ENCODE measurements around the gene GNPNAT1.
"Not testable (repeated sequence)": the region's sequence is repeated elsewhere in the genome, so short reads cannot be mapped to it uniquely, and the experiment has no call there.

GNPNAT1 gene

GRCh38 chr14:52729585-52729924 is 61.9 kb downstream of the GNPNAT1 start:
- H3K4me3 Mint-ChIP-seq = peak overlapping the region; percentile 95
- H3K27me3 Mint-ChIP-seq = no peaks in the 10 kb centered on the region
- no peak for DNase-seq
- H3K4me1 Mint-ChIP-seq = peaks cover 38% of the 10 kb centered on the region
- CTCF ChIA-PET = no interaction called here
- no peaks in the 10 kb centered on the region for H3K9me3 Mint-ChIP-seq
- peak overlapping the region; percentile 89 for H3K27ac Mint-ChIP-seq
- peaks cover 46% of the 10 kb centered on the region for H3K36me3 Mint-ChIP-seq

- DNase-seq, H3K9me3 Mint-ChIP-seq, H3K27me3 Mint-ChIP-seq, H3K27ac Mint-ChIP-seq: not testable (repeated sequence)
- peaks cover 33% of the 10 kb centered on the region for H3K4me1 Mint-ChIP-seq
- peak overlapping the region; percentile 33 for H3K4me3 Mint-ChIP-seq
- CTCF ChIA-PET = interaction anchor here (1.1 kb wide), 1 partner anchor 18 kb away, joined by 3 read pairs; no protein-coding TSS in a partner anchor
- peaks cover 42% of the 10 kb centered on the region for H3K36me3 Mint-ChIP-seq
These were observed 62.4 kb downstream of the GNPNAT1 start for GRCh38 chr14:52729035-52729434.

DNA sequence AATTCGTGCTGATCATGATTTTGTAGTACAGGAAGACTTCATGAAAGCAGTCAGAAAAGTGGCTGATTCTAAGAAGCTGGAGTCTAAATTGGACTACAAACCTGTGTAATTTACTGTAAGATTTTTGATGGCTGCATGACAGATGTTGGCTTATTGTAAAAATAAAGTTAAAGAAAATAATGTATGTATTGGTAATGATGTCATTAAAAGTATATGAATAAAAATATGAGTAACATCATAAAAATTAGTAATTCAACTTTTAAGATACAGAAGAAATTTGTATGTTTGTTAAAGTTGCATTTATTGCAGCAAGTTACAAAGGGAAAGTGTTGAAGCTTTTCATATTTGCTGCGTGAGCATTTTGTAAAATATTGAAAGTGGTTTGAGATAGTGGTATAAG is 63.9 kb downstream of the GNPNAT1 start:
- H3K4me3 Mint-ChIP-seq, H3K27me3 Mint-ChIP-seq, DNase-seq, CTCF ChIA-PET, H3K27ac Mint-ChIP-seq, H3K9me3 Mint-ChIP-seq: not testable (repeated sequence)
- Mint-ChIP-seq H3K4me1 (peaks cover 25% of the 10 kb centered on the region), H3K36me3 (peaks cover 39% of the 10 kb centered on the region)

Data from activated naive CD4-positive, alpha-beta T cell treated with anti-CD3 and anti-CD28 coated beads, Interleukin-2, amount 10 ng/mL, durations not matched to agents 7 days and 5 days (primary cell).